NCI-H146 treated with DMSO at 0.1 percent for 48 hours (cell line): ENCODE measurements around the gene CFL1.
A peak's percentile ranks its signal among the peaks of the same experiment; 100 is the strongest.
"Not testable (repeated sequence)": the region's sequence is repeated elsewhere in the genome, so short reads cannot be mapped to it uniquely, and the experiment has no call there.

Experiments used
- DNase-seq: peaks from one replicate; lab custom pipeline; 2025; ENCODE audit not compliant: unreplicated experiment; lab: John Stamatoyannopoulos, UW

CFL1 gene

GRCh38 chr11:65859812-65860277 lies 1.9 kb upstream of the CFL1 start:
- DNase-seq = peak; percentile 59

GRCh38 chr11:65859095-65859811 lies 1.3 kb upstream of the CFL1 start:
- peak; percentile 97 for DNase-seq

GRCh38 chr11:65858681-65859087 lies 704 bp upstream of the CFL1 start:
- DNase-seq = peak; percentile 59

GRCh38 chr11:65857500-65857852 lies 504 bp downstream of the CFL1 start:
- no peak for DNase-seq

GRCh38 chr11:65856689-65857499 lies 1.1 kb downstream of the CFL1 start:
- peak; percentile 22 for DNase-seq

- DNase-seq = no peak
Measured at GRCh38 chr11:65855927-65856363, 2.0 kb downstream of the CFL1 start.

GRCh38 chr11:65854852-65855837 lies 2.8 kb downstream of the CFL1 start:
- DNase-seq = no peak

GRCh38 chr11:65854161-65854592 lies 3.8 kb downstream of the CFL1 start:
- DNase-seq = no peak

- no peak for DNase-seq
Measured at GRCh38 chr11:65853246-65853979, 4.6 kb downstream of the CFL1 start.

- DNase-seq = no peak
Measured at GRCh38 chr11:65852508-65853245, 5.3 kb downstream of the CFL1 start.

- no peak for DNase-seq
Measured at GRCh38 chr11:65851811-65852507, 6.0 kb downstream of the CFL1 start.

- no peak for DNase-seq
Measured at GRCh38 chr11:65851083-65851579, 6.8 kb downstream of the CFL1 start.

GRCh38 chr11:65850217-65851082 lies 7.5 kb downstream of the CFL1 start:
- no peak for DNase-seq

GRCh38 chr11:65849771-65850216 lies 8.2 kb downstream of the CFL1 start:
- DNase-seq = no peak

GRCh38 chr11:65849366-65849765 lies 8.6 kb downstream of the CFL1 start:
- no peak for DNase-seq

- DNase-seq = not testable (repeated sequence)
Measured at GRCh38 chr11:65848693-65849092, 9.3 kb downstream of the CFL1 start.

- no peak for DNase-seq
Measured at GRCh38 chr11:65847746-65848145, 10.2 kb downstream of the CFL1 start.
